Measurements from ENCODE around the gene COL25A1.

COL25A1 gene

DNA sequence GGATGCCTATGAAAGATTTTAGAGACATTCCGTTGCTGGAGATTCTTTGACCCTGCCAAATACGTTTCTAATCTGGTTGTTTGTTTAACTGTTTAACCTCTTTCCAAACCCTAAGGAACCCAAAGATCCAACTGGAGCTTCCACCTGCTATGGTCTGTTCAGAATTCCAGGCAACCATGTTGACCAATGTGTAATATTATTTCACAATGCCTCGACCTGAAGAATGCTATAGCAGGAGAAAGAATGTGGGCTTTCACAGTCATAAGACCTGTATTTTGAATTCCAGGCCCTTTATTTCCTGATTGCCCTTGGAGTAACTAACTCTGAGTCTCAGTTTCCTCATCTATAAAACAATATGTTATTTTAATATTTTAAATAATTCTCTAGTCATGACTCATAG, 90.8 kb downstream of the COL25A1 start:
- DNase-seq: no peak

DNA sequence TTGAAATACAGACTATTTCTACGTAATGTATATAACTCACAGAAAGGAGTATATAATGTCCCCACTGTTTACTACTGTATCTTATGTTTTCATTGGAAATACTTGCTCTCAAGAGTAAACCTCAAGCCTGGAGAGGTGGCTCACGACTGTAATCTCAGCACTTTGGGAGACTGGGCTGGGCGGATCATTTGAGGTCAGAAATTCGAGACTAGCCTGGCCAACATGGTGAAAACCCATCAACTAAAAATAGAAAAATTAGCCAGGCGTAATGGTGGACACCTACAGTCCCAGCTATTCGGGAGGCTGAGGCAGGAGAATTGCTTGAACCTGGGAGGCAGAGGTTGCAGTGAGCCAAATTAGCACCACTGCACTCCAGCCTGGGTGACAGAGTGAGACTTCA, 92.8 kb downstream of the COL25A1 start:
- no peak for DNase-seq

- no peak for DNase-seq
Observed at GRCh38 chr4:109207898-109208297, 94.6 kb downstream of the COL25A1 start.

DNA sequence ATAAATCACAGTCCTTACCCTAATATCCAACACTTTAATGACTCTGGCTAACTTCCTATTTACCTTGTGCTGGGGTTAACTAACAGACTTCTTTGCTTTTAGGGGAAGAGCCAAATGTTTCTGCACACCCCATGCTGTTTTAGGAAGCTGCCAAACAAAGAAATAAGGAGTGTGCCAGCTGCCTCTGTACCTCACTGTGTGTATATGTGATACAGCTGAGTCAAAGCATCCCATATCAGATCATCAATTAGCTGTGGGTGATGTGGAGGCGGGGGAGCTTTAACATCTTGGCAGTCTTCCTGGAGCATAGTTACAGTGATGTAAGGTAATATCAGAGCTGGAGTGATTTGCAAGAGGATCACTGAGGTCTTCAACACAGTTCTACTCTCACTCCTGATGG, 95.4 kb downstream of the COL25A1 start:
- DNase-seq: no peak

DNA sequence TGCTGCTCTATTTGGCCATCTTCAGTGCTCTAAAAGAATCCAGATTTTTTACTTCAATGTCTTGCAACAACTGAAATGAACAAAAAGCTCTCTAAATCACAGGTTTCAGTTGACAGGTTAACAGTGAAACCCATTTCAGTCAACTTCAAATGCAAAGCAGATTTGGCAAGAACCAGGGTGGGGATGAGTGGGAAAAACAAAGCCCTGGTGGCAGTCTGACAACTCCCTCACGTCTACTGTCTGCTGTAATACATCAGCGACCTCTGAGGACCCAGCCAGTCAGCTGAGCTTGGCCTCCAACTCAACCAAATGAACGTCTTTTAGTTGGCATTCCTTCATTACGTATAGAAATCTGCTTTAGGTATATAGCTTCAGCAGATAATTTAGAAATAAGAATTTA, 95.8 kb downstream of the COL25A1 start:
- no peak for DNase-seq

- DNase-seq: no peak
Observed at GRCh38 chr4:109205186-109205585, 97.3 kb downstream of the COL25A1 start.

DNA sequence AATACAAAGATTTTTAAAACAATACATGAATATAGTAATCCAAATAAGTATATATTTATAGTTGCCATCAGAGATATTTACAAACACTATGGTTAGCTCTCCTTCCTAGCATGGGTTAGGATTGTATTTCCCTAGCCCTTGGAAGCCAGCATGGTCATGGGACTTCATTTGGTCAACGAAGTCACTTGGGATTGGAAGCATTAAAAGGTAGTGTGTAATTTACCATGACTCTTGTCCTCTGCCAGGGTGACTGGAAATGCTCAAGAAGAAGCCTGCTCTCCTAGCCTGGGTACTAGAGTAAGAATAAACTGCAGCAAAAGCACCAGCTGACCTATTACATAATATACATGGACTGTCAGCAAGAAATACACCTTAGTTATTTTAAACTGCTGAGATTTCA, 102.9 kb downstream of the COL25A1 start:
- DNase-seq: no peak

- DNase-seq: no peak
Observed at GRCh38 chr4:109195646-109196045, 106.8 kb downstream of the COL25A1 start.

GRCh38 chr4:109191216-109191615, 111.2 kb downstream of the COL25A1 start:
- DNase-seq: no peak

DNA sequence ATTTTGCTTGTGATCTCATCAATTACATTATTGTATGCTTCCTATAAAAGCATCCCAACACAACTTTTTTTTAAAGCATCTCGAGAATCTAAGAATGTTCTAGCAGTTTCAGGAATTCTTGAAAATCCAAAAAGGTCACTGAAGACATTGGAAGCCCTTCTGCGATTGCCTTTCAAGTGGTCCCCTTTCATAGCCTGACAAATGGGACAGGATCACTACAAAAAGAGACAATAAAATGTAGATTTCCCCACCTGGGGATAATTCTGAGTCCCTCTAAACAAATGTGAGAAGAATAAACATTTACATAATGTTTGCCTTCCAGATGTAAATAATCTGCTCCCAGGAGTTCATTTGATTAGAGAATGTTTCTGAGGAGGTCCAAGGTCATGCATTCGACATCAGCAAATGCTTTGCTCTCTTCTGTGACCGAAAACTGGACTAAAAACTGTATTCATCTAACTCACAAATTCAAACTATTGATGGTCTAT, 116.0 kb downstream of the COL25A1 start:
- no peak for DNase-seq

DNA sequence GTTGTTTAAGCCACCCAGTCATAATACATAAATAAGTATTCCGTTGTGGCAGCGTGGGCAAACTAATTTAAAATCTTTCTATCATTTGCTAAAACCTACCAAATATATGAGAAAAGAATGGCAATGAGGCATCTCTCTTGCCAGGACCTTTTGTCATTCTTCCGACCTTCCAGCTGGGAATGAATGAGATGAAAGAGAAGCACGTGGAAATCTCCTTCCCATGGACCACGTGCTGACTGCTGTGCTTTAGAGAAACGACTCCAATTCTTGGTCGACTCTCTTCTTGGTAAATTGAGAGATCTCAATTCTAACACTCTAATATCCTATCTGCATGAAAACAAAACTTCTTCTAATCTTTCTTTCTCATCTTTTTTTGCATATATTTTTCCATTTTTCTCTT, 116.5 kb downstream of the COL25A1 start:
- DNase-seq: no peak

- no peak for DNase-seq
Observed at GRCh38 chr4:109185548-109185947, 116.9 kb downstream of the COL25A1 start.

DNA sequence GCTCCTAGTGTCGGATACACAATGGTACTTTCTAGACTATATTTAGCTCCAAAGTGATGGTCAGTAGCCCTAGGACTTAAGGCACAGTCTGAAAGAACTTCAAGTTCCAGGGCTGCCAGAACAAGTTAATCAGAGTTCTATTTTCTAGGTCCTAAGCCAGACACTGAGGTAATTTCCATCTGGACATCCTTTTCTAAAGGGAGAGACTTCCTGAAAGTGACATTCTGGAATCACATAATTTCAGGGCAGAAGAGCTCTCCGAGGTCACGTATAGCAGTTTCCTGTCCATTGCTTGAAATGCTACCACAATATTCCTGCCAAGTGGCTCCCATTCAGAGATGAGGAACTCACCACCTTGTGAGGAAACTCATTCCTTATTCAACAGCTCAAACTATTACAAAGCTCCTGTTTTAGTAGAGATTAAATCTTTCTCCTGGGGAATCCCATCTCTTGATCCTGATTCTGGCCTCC, 117.9 kb downstream of the COL25A1 start:
- DNase-seq: no peak

GRCh38 chr4:109183931-109184490, 118.4 kb downstream of the COL25A1 start:
- no peak for DNase-seq

DNA sequence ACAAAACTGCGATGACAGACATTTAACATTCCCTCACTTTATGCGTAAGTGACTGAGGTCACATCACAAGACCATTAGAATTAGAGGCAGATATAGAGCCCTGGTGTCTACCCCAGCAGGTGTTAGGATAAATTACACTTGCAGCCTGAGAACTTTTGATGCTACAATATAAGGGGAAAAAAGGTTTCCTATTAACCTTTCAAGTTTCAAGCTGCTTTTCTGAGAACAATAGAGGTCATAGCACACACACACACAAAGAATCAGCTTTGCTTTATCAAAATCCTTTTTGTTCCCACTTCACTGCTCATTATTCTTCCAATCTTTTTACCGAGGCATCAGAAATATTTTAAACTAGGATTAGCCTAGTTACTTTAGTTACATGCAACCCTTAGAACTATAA, 119.8 kb downstream of the COL25A1 start:
- no peak for DNase-seq

DNA sequence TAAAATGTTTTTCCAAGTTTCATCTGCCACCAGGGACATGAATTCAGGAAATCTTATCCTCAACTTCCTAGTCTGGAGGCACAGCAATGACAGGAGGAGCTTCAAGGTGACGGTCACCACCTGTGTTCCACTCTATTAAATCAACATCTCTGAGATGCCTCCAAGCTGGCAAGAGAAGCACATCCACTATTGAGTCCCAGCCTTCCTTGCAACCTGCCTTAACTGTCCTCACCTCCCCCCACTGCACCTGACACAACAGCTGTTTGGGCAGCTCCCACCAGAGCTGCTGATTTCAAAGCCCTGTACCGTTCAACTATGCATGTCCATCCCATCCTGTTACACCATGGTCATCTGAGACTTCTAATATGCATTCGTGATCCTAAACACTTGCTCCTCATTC, 123.4 kb downstream of the COL25A1 start:
- DNase-seq: no peak

DNA sequence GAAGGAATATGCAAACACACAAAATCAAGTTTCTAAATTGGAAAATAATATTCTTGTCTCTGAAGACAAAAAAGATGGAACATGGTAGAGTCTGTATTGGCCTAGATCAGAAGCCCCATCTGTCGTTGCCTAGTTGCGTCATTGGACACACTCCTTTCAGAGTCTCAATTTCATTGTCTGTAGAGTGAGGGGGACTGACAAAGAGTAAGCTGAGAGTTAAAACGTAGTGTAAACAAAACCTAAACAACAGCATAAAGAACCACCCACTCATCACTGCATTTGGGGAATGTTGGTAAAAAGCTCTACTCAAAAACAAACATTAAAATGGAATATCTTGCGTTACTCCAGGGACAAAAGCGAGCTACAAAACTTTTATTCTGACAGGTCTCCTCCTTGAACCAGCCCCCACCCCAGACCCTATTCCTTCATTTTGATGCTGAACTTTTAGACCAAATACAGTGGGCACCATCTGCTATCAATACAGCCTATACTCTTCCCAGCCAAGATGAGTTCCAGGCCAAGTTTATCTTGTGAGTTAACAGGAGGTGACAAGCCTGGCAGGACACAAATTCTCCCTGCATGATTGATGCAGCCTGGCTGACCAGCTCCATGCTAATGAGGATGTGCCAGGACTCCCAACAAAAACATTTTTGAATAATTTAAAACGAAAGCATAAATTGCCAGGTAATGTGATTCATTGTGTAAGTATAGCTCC, 125.2 kb downstream of the COL25A1 start:
- no peak for DNase-seq

DNA sequence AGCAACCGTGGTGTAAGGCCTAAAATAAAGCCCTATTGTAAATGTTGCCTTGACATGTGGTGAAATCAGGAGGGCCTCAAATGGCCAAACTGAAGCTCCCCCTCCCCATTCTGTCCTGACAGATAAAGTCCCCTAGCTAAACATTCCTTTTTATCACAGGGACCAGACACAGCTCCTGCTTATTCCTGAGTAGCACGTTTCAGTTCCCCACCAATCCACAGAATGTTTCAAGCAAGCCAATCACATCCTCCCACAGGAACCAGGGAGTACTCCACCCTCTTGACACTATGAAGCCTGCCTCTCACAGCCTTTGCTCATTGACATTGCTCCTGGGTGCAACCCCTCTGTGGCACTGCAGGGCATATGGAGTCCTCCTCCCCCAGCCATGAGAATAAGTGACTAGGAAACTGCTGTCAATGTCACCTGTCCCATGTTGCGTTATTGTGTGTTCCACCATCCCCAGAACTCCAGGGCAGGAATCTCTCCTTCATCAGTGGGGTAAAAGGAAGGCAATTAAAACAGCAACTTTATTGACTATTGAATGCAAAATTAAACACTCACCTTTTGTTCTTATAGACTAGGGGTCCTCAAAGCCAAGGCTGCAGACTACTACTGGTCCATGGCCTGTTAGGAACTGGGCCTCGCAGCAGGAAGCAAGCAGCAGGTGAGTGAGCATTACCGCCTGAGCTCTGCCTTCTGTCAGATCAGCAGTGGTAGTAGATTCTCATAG, 128.1 kb downstream of the COL25A1 start:
- no peak for DNase-seq

GRCh38 chr4:109172301-109172700, 130.2 kb downstream of the COL25A1 start:
- DNase-seq: no peak

GRCh38 chr4:109171070-109171469, 131.4 kb downstream of the COL25A1 start:
- no peak for DNase-seq

DNA sequence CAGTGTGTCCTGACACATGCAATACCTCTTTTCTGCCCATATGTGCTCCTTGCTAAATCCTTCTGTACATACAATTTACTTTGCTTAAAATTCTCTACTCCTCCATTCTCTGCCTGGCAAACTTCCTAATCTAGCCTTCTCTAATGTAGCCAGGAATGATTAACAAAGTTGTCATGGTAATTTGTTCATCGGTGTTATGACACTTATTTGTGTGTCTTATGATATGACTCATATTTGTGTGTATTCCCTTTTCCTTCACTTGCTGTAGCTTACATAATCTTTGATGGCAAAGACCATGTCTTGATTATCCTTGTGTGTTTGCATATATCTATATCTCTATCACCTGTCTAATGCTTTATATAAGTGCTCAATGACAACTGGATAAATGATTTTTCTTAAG, 133.3 kb downstream of the COL25A1 start:
- no peak for DNase-seq

- no peak for DNase-seq
Observed at GRCh38 chr4:109166586-109166985, 135.9 kb downstream of the COL25A1 start.

- no peak for DNase-seq
Observed at GRCh38 chr4:109166126-109166525, 136.3 kb downstream of the COL25A1 start.

GRCh38 chr4:109164011-109164410, 138.4 kb downstream of the COL25A1 start:
- no peak for DNase-seq
